RWPE2 (cell line): ENCODE results near the gene UBASH3B.

Experiments
- ATAC-seq: fragments of 200-7000 bp; cut with Tn5 transposase; 3 replicates; pipeline ENCODE4 v1.9.1; 2021; ENCODE audit warnings: low read depth
- DNase-seq: peaks from one replicate; pipeline ENCODE4 v3.0.0-alpha.2; 2020; ENCODE audit warnings: low spot score
- H3K27ac ChIP-seq: fragments of 450-650 bp; 2 replicates; pipeline ENCODE4 v1.5.1; 2017; ENCODE audit warnings: mild to moderate bottlenecking; ENCODE audit not compliant: poor library complexity, severe bottlenecking
- H3K27me3 ChIP-seq: fragments of 250-450 bp; sonication (Bioruptor Pico); 2 replicates; pipeline ENCODE4 v1.5.1; 2021; ENCODE audit warnings: mild to moderate bottlenecking, moderate library complexity; ENCODE audit not compliant: insufficient read depth, poor library complexity, severe bottlenecking
- H3K36me3 ChIP-seq: fragments of 250-450 bp; sonication (Bioruptor Pico); 2 replicates; pipeline ENCODE4 v1.5.1; 2020; ENCODE audit warnings: low read depth, mild to moderate bottlenecking, moderate library complexity
- H3K4me1 ChIP-seq: fragments of 250-450 bp; sonication (Bioruptor Pico); 2 replicates; pipeline ENCODE4 v1.5.1; 2021; ENCODE audit warnings: mild to moderate bottlenecking, moderate library complexity; ENCODE audit not compliant: insufficient read depth, poor library complexity, severe bottlenecking
- H3K4me3 ChIP-seq: fragments of 250-450 bp; sonication (Bioruptor Pico); 2 replicates; pipeline ENCODE4 v1.5.1; 2021; ENCODE audit warnings: mild to moderate bottlenecking, moderate library complexity; ENCODE audit not compliant: severe bottlenecking
- H3K9me3 ChIP-seq: fragments of 250-450 bp; sonication (Bioruptor Pico); 2 replicates; pipeline ENCODE4 v1.5.1; 2021; ENCODE audit warnings: mild to moderate bottlenecking, moderate library complexity; ENCODE audit not compliant: severe bottlenecking
- TF ChIP-seq, protein P1 (sequence below): fragments of 450-650 bp; IDR thresholded peaks from one replicate; pipeline ENCODE4 v1.5.1; 2017; ENCODE audit warnings: mild to moderate bottlenecking, moderate library complexity; ENCODE audit not compliant: poor library complexity, severe bottlenecking

UBASH3B gene

DNA sequence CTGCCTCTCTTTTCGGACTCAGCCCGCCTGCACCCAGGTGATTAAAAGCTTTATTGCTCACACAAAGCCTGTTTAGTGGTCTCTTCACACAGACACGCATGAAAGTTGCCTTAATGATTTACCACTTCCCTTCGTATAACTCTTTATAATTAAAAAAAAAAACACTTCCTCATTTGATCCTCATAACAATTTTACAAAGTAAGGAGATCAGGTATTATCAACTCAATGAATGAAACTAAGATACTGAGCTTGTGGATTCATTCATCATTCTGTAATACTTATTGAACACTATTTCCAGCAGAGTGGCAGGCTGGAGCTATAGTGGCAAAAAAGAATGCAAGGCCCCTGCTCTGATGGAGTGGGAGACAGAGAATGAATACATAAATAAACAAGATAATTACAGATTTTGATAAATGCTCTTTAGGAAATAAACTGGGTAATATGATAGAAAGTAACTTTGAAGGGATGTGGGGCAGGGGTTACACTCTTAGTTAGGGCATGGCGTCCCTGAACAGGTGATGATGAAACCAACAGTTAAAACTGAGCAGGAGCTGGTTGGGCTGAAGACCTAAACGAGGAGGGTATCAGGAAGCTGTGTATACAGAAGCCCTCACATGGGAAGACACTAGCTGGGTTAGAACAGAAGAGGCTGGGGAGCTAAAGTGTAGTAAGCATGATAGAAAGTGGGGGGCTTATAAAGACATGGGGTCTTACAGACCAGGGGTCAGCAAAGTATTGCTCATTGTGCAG lies 177.4 kb downstream of the UBASH3B start:
- Histone ChIP-seq H3K4me3 (no peak overlapping the region), H3K36me3 (no peaks in the 10 kb centered on the region), H3K27me3 (no peaks in the 10 kb centered on the region), H3K9me3 (no peaks in the 10 kb centered on the region), H3K27ac (no peak overlapping the region), H3K4me1 (no peaks in the 10 kb centered on the region)
- ATAC-seq (no peak), DNase-seq (no peak)
- TF ChIP-seq, protein P1, sequence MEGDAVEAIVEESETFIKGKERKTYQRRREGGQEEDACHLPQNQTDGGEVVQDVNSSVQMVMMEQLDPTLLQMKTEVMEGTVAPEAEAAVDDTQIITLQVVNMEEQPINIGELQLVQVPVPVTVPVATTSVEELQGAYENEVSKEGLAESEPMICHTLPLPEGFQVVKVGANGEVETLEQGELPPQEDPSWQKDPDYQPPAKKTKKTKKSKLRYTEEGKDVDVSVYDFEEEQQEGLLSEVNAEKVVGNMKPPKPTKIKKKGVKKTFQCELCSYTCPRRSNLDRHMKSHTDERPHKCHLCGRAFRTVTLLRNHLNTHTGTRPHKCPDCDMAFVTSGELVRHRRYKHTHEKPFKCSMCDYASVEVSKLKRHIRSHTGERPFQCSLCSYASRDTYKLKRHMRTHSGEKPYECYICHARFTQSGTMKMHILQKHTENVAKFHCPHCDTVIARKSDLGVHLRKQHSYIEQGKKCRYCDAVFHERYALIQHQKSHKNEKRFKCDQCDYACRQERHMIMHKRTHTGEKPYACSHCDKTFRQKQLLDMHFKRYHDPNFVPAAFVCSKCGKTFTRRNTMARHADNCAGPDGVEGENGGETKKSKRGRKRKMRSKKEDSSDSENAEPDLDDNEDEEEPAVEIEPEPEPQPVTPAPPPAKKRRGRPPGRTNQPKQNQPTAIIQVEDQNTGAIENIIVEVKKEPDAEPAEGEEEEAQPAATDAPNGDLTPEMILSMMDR: no peak

DNA sequence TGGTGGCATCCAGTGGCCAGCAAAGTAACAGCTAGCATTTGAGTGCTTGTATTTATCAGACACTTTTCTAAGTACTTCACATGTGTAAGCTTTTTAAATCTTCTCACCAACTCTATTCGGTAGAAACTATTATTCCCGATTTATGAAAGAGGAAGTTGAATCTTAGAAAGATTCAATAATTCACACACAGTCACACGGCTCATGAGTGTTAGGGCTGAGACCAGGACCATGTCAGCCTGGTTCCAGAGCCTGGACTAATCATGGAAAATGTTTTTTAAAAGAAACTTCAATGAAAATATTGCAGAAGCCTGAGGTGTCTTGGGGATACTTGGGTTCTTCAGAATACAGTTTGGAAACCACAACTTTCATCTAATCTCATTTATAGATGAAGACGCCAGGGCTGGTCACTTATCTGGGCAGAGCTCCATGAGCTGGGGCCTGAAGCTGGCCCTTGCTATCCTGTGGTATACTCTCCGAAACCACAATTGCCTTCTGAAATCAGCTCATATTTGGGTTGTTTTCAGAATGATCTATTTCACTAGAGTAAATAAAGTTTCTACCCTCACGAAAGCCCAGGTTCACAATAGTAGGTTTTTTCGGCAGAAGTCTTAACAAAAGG lies 178.4 kb downstream of the UBASH3B start:
- no peaks in the 10 kb centered on the region for H3K4me1 ChIP-seq
- no peaks in the 10 kb centered on the region for H3K36me3 ChIP-seq
- no peak overlapping the region for H3K27ac ChIP-seq
- TF ChIP-seq, protein P1: no peak
- ATAC-seq: no peak
- DNase-seq: no peak
- no peaks in the 10 kb centered on the region for H3K9me3 ChIP-seq
- H3K4me3 ChIP-seq: no peak overlapping the region
- H3K27me3 ChIP-seq: no peaks in the 10 kb centered on the region

DNA sequence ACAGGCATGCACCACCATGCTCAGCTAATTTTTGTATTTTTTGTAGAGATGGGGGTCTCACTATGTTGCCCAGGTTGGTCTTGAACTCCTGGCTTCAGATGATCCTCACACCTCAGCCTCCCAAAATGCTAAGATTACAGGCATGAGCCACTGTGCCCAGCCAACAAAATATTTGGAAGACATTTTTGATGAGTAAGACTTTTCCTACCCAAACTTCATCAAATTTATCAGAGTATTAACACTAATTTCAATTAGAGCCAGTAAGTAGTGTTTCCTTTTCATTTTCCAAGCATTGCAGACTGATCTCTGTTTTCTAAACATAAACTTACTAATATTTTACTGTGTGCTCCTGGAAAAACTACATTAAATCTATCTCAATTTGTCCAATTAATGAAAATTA lies 181.4 kb downstream of the UBASH3B start:
- DNase-seq: no peak
- H3K36me3 ChIP-seq: no peaks in the 10 kb centered on the region
- H3K27me3 ChIP-seq: no peaks in the 10 kb centered on the region
- TF ChIP-seq, protein P1: no peak
- no peak overlapping the region for H3K27ac ChIP-seq
- H3K9me3 ChIP-seq: no peaks in the 10 kb centered on the region
- no peak for ATAC-seq
- no peaks in the 10 kb centered on the region for H3K4me1 ChIP-seq
- H3K4me3 ChIP-seq: no peak overlapping the region

DNA sequence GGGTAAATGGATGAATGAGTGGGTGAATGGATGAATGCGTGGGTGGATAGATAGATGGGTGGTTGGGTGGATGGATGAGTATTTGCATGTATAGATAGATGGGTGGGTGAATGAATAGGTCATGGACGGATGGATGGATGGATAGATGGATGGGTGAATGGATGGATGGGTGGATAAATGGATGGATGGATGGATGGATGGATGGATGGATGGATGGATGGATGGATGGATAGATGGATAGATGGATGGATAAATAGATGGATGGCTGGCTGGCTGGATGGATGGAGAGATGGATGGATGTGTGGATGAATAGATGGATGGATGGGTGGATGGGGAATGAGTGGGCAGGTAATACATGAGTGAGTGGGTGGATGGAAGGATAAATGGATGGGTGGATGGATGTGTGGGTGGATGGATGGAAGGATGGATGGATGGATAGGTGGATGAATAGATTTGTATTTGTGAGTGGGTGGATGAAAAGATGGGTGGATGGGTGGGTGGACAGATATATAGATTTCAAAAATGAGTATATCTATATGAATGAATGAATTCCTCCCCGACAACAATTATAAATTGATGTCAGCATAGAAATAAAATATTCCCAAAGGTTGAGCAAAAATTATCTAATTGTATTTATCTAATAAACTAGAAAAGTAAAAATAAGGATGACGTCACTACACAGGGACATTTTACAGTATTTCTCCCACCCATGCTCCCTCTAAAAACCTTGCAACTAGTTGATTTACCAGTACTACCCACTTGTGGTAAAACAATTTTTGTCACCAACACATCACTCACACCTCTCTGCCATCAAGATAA lies 182.2 kb downstream of the UBASH3B start:
- DNase-seq: no peak
- ATAC-seq: no peak
- no peaks in the 10 kb centered on the region for H3K9me3 ChIP-seq
- H3K36me3 ChIP-seq: no peaks in the 10 kb centered on the region
- TF ChIP-seq, protein P1: no peak
- no peaks in the 10 kb centered on the region for H3K27me3 ChIP-seq
- H3K4me3 ChIP-seq: no peak overlapping the region
- no peaks in the 10 kb centered on the region for H3K4me1 ChIP-seq
- H3K27ac ChIP-seq: no peak overlapping the region
